H1 (cell line): ENCODE results near the gene PRSS12. TPM values are rescaled to one million over a fixed set of nuclear protein-coding genes. Genes with fewer than 3 reads are reported as not detected.

Experiments
- CBX8 ChIP-seq: fragments of 300-800, 300-1000 bp; sonication (generic); IDR thresholded peaks from 2 replicates; pipeline ENCODE4 v1.7.1; 2016; ENCODE audit warnings: low read depth, low read length, borderline replicate concordance
- HDAC2 ChIP-seq, 2 experiments: fragments of 300-600 bp in 1 of 2; sonication (generic) in 1 of 2; IDR thresholded peaks; 2 replicates each; pipeline ENCODE4 v1.6.1; 2011 to 2012; ENCODE audit warnings: low read depth in 2 of 2, low read length in 2 of 2, mild to moderate bottlenecking in 2 of 2, moderate library complexity in 2 of 2, borderline replicate concordance in 1 of 2, inconsistent platforms in 1 of 2
- TAF1 ChIP-seq: IDR thresholded peaks from 2 replicates; pipeline ENCODE4 v1.6.1; 2011; ENCODE audit warnings: mild to moderate bottlenecking, low read depth, low read length
- ZNF274 ChIP-seq: IDR thresholded peaks from 2 replicates; pipeline ENCODE4 v1.7.0; 2012; ENCODE audit warnings: low read length, borderline replicate concordance; ENCODE audit errors: extremely low read depth
- polyA plus RNA-seq, 7 experiments: library from polyadenylated mRNA; depleted of rRNA in 3 of 7; stranded (reverse) in 5 of 7; unstranded in 2 of 7; fragments of >200 nt in 5 of 7; fragments of 200-250 nt in 2 of 7; gene quantifications; 1 replicate in 5 of 7; 2 replicates in 1 of 7; 4 replicates in 1 of 7; pipeline versions ENCODE4 v1.2.1 to v1.2.3, GENCODE V29; 2011 to 2013; ENCODE audit warnings: missing spikeins in 2 of 7, mixed read lengths in 2 of 7
- small RNA-seq: library from polyadenylated mRNA; stranded (forward); fragments of <200 nt; extraction: miRNeasy Mini kit (QIAGEN cat#:217004); gene quantifications from one replicate; pipeline ENCODE3, GENCODE V24; 2013; ENCODE audit not compliant: insufficient read depth
- total RNA-seq: library from RNA; stranded (reverse); fragmentation: NEBNext Ultra II Directional; extraction: Animal tissue kit (Norgen Biotek cat#: 25700); gene quantifications from 2 replicates; pipeline ENCODE4 v1.2.1, GENCODE V29; 2021

Gene PRSS12
- total and polyA plus RNA-seq, 2 of the 8 experiments (the other 6 are each of a cell fraction or from before 2014, with no cell fraction given), result 2.6 to 9.3 TPM

GRCh38 chr4:118235566-118236120 is 117.2 kb downstream of the PRSS12 start (continued):
- TF ChIP-seq ZNF274, result no peak
- no peak for TF ChIP-seq TAF1
- no peak for TF ChIP-seq HDAC2 (IDR thresholded peaks at IDR 0.05; ENCODE audit: borderline replicate concordance in 1 of 2, low read depth in 2 of 2, low read length in 2 of 2)
- no peak for TF ChIP-seq CBX8

Small RNA genes lying within 50 kb of the gene (small RNA-seq; reads per million reads assigned to genes)
- not detected for gene SNORA24
